GM20000 (cell line): ENCODE results near the gene PPM1D.
"Not testable (repeated sequence)": the region's sequence is repeated elsewhere in the genome, so short reads cannot be mapped to it uniquely, and the experiment has no call there.

Source experiments
- DNase-seq: peaks from one replicate; pipeline ENCODE4 v3.0.0; 2012; ENCODE audit warnings: low spot score
- CTCF ChIP-seq: IDR thresholded peaks from 2 replicates; pipeline ENCODE4 v1.5.1; 2012; ENCODE audit warnings: mild to moderate bottlenecking, control low read depth; ENCODE audit errors: extremely low read depth, missing control alignments

Gene PPM1D

DNA sequence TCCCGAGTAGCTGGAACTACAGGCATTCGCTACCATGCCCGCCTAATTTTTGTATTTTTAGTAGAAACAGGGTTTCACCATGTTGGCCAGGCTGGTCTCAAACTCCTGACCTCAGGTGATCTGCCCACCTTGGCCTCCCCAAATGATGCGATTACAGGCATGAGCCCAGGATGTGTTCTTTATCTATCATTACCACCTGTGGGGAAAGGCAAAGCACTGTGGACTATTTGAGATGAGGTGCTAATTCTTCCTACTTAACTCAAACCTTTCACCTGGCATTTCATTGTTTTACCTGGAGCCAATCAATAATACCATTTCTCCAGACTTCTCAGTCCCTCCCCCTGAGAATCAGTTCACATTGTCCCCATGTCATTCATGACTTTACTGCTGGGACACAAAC is 20.4 kb upstream of the PPM1D start:
- no peak for TF ChIP-seq CTCF
- no peak for DNase-seq

DNA sequence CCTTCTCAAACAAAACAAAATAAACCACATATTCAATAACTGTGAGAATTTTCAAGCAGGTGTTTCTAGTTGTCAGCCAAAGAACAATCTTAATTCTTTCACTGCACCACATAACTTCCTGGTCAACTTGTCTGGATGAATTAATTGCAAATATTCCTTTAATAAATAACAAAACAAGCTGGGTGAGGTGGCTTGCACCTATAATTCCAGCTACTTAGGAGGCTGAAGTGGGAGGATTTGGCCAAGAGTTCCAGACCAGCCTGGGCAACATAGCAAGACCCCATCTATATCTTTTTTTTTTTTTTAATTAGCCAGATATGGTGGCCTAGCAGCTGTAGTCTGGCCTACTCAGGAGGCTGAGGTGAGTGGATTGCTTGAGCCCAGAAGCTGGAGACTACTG is 17.0 kb upstream of the PPM1D start:
- no peak for DNase-seq
- no peak for TF ChIP-seq CTCF

- TF ChIP-seq CTCF: no peak
- DNase-seq: no peak
Observed at GRCh38 chr17:60585887-60586286, 14.1 kb upstream of the PPM1D start.

DNA sequence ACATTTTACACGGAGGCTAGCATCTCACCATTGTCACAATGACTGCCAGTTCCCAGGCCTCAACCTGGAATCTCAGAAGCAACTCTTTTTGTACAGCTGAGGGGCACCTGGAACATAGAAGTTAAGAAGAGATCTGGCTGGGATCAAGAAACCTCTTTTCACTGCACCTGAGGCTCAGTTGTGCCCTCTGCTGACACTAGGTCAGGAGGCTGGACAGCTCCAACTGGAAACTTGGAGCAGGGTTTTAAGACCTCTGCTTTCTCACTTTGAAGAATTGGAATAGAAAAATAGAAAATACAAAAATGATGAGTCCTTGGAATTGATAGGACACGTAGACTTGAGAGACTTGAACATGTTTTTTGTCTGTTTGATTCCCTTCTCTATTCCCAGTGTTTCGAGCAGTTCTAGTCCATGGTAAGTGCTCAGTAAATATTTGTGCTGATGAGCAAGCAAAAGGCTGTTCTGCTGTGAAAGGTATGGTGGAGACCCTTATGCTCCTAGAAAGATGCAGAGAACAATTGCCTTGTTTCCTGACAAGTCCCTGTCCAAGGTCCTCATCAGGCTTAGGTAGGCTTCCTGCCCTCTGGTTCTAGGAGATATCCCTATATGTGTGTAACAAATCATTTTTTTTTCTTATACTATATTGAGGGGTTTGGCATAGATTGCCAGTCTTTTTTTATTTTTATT is 13.6 kb upstream of the PPM1D start:
- no peak for DNase-seq
- TF ChIP-seq CTCF: no peak

- no peak for DNase-seq
- no peak for TF ChIP-seq CTCF
Observed at GRCh38 chr17:60590070-60590469, 9.9 kb upstream of the PPM1D start.

DNA sequence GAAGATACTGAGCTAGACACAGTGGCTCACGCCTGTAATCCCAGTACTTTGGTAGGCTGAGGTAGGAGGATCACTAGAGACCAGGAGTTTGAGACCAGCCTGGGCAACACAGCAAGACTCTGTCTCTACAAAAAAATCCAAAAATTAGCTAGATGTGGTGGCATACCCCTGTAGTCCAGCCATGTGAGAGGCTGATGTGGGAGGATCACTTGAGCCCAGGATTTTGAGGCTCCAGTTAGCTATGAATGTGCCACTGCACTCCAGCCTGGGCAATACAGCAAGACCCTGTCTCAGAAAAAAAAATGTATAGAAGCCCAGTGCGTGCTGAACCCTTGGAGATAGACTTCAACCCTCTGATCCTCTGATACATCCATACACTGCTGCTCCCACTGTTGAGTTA is 7.2 kb upstream of the PPM1D start:
- DNase-seq: no peak

GRCh38 chr17:60593441-60594036 is 6.5 kb upstream of the PPM1D start:
- DNase-seq: not testable (repeated sequence)

More for the DNA sequence above, 7.2 kb upstream of the PPM1D start:
- no peak for TF ChIP-seq CTCF

DNA sequence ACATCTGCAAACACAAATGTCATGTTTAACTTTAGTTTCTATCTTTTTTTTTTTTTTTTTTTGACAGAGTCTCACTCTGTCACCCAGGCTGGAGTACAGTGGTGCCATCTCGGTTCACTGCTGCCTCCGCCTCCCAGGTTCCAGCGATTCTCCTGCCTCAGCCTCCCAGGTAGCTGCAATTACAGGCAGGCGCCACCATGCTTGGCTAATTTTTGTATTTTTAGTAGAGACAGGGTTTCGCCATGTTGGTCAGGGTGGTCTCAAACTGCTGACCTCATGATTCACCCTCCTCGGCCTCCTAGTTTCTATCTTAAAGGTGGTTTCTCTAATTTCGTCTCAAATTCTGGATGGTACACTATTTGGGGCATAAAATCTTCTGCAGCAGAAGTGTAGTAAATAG is 5.8 kb upstream of the PPM1D start:
- DNase-seq: not testable (repeated sequence)
